RWPE2 (cell line): ENCODE measurements around the gene RAVER1.

Experiments
- ATAC-seq: fragments of 200-7000 bp; cut with Tn5 transposase; 3 replicates; pipeline ENCODE4 v1.9.1; 2021; ENCODE audit warnings: low read depth
- DNase-seq: peaks from one replicate; pipeline ENCODE4 v3.0.0-alpha.2; 2020; ENCODE audit warnings: low spot score
- H3K27ac ChIP-seq: fragments of 450-650 bp; 2 replicates; pipeline ENCODE4 v1.5.1; 2017; ENCODE audit warnings: mild to moderate bottlenecking; ENCODE audit not compliant: poor library complexity, severe bottlenecking
- H3K27me3 ChIP-seq: fragments of 250-450 bp; sonication (Bioruptor Pico); 2 replicates; pipeline ENCODE4 v1.5.1; 2021; ENCODE audit warnings: mild to moderate bottlenecking, moderate library complexity; ENCODE audit not compliant: insufficient read depth, poor library complexity, severe bottlenecking
- H3K36me3 ChIP-seq: fragments of 250-450 bp; sonication (Bioruptor Pico); 2 replicates; pipeline ENCODE4 v1.5.1; 2020; ENCODE audit warnings: low read depth, mild to moderate bottlenecking, moderate library complexity
- H3K4me1 ChIP-seq: fragments of 250-450 bp; sonication (Bioruptor Pico); 2 replicates; pipeline ENCODE4 v1.5.1; 2021; ENCODE audit warnings: mild to moderate bottlenecking, moderate library complexity; ENCODE audit not compliant: insufficient read depth, poor library complexity, severe bottlenecking
- H3K4me3 ChIP-seq: fragments of 250-450 bp; sonication (Bioruptor Pico); 2 replicates; pipeline ENCODE4 v1.5.1; 2021; ENCODE audit warnings: mild to moderate bottlenecking, moderate library complexity; ENCODE audit not compliant: severe bottlenecking
- H3K9me3 ChIP-seq: fragments of 250-450 bp; sonication (Bioruptor Pico); 2 replicates; pipeline ENCODE4 v1.5.1; 2021; ENCODE audit warnings: mild to moderate bottlenecking, moderate library complexity; ENCODE audit not compliant: severe bottlenecking
- TF ChIP-seq, protein P1 (sequence below): fragments of 450-650 bp; IDR thresholded peaks from one replicate; pipeline ENCODE4 v1.5.1; 2017; ENCODE audit warnings: mild to moderate bottlenecking, moderate library complexity; ENCODE audit not compliant: poor library complexity, severe bottlenecking

Gene RAVER1

GRCh38 chr19:10309423-10309822, 23.9 kb downstream of the RAVER1 start, which contains the start of gene ZGLP1:
Gene ZGLP1, minus strand, starts transcription at chr19:10309815.
- H3K4me3 ChIP-seq: no peak within 1 kb of the TSS
- no peaks in the 10 kb centered on the region for H3K9me3 ChIP-seq
- no peak within 1 kb of the TSS for H3K27ac ChIP-seq
- peaks cover 5% of the 10 kb centered on the region for H3K4me1 ChIP-seq
- no peaks in the 10 kb centered on the region for H3K27me3 ChIP-seq
- TF ChIP-seq, protein P1, sequence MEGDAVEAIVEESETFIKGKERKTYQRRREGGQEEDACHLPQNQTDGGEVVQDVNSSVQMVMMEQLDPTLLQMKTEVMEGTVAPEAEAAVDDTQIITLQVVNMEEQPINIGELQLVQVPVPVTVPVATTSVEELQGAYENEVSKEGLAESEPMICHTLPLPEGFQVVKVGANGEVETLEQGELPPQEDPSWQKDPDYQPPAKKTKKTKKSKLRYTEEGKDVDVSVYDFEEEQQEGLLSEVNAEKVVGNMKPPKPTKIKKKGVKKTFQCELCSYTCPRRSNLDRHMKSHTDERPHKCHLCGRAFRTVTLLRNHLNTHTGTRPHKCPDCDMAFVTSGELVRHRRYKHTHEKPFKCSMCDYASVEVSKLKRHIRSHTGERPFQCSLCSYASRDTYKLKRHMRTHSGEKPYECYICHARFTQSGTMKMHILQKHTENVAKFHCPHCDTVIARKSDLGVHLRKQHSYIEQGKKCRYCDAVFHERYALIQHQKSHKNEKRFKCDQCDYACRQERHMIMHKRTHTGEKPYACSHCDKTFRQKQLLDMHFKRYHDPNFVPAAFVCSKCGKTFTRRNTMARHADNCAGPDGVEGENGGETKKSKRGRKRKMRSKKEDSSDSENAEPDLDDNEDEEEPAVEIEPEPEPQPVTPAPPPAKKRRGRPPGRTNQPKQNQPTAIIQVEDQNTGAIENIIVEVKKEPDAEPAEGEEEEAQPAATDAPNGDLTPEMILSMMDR: no peak
- peaks cover 14% of the 10 kb centered on the region for H3K36me3 ChIP-seq
- DNase-seq: no peak
- no peak for ATAC-seq

GRCh38 chr19:10306327-10306726, 27.0 kb downstream of the RAVER1 start:
- H3K9me3 ChIP-seq: no peaks in the 10 kb centered on the region
- TF ChIP-seq, protein P1: no peak
- no peak overlapping the region for H3K27ac ChIP-seq
- no peak overlapping the region for H3K4me3 ChIP-seq
- H3K4me1 ChIP-seq: peaks cover 14% of the 10 kb centered on the region
- 0 out of 2 replicates have a peak, but pooled peaks cover 5% of the 10 kb centered on the region for H3K36me3 ChIP-seq
- H3K27me3 ChIP-seq: no peaks in the 10 kb centered on the region
- ATAC-seq (no peak), DNase-seq (no peak)

DNA sequence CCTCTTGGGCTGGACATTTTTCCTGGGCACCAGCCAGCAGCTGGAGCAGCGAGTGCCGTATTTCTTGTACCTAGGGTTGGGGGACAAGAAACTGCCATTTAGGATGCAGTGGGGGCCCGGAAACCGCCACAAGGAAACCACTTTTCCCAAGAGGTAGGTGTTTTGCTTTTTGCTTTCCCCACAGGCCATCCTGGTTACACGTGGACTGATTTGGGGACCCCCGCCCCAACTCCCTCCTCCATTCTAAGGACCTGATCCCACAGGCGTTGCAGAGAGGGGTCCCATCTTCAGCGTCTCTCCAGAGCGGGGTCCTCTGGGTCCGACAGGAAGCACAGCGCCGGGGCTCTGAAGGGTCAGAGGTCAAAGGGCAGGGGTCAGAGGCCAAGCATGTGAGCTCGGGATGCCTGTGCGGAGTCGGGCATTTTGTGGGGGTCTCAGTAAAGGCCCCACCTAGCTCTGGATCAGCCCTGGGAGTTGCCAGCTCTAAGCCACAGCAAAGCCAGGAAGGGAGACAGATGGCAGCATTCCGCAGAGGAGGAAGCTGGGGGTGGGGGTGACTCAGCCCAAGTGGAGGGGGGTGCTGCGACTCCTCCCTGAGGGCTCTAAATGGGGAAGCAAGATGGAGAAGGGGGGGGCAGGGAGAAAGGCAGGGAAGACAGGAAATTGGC, 28.1 kb downstream of the RAVER1 start:
- Histone ChIP-seq H3K27ac (no peak overlapping the region), H3K4me1 (peaks cover 14% of the 10 kb centered on the region), H3K9me3 (no peaks in the 10 kb centered on the region), H3K4me3 (no peak overlapping the region), H3K36me3 (0 out of 2 replicates have a peak, but pooled peaks cover 5% of the 10 kb centered on the region), H3K27me3 (no peaks in the 10 kb centered on the region)
- ATAC-seq: 0 out of 3 replicates have a peak, but pooled peaks have one; percentile 44
- TF ChIP-seq, protein P1: no peak
- peak; percentile 69 for DNase-seq

DNA sequence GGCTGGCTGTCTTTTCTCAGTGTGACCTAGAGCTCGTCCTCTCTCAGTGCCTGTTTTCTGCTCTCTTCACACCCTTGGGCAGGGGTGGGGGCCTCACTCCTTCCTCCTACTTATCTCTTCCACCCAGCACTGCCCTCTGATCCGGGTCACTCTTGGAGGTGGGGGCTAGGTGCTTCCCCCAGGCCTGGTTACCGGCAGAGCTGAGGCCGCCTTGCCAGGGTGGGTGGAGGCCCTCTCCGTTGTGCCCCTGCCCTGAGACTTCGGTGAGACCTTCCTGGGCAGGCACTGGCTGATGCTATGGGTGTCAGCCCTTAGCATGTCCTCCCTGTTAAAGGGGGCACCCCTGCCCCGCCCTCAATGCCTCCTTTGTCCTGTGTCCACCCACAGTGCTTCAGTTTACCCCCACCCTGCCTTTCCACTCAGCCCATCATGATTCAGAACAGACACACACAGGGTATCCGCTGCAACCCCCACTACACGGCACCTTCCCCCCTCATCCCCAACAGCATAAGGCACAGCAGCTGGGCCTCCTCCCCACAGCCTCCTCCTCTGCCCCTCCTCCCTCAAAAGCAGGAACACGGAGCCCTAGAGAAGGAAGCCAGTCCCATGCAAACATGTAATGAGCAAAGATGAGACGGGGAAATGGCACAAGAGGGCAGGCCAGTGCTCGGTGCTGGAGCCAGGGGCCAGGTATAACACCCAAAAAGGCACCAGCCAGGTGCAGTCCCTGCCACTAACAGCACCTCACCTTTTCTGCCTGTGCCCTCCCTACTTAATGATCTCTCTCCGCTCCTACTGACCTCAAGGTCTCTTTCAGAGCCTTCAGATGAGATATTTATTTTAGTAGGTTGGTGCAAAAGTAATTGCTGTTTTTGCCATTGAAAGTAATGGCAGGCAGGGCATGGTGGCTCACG, 33.5 kb downstream of the RAVER1 start:
- Histone ChIP-seq H3K36me3 (no peaks in the 10 kb centered on the region), H3K27me3 (no peaks in the 10 kb centered on the region), H3K4me1 (peaks cover 9% of the 10 kb centered on the region), H3K4me3 (no peak overlapping the region), H3K27ac (no peak overlapping the region), H3K9me3 (no peaks in the 10 kb centered on the region)
- no peak for ATAC-seq
- no peak for DNase-seq
- TF ChIP-seq, protein P1: no peak
